GM23338 (cell line): Measurements from ENCODE around the gene BACH1. TPM values are rescaled to one million over a fixed set of nuclear protein-coding genes. Genes with fewer than 3 reads are reported as not detected.

Experiments
- ATAC-seq: fragments of 200-7000 bp; cut with Tn5 transposase; 3 replicates; pipeline ENCODE4 v1.9.1; 2020
- DNase-seq: peaks from one replicate; pipeline ENCODE4 v3.0.0-alpha.2; 2015; ENCODE audit warnings: low spot score
- H2AFZ ChIP-seq: fragments of 200-600 bp; sonication (generic); 2 replicates; pipeline ENCODE4 v1.8.0; 2016; ENCODE audit warnings: antibody characterized with exemption, mild to moderate bottlenecking, moderate library complexity
- H3F3A ChIP-seq: fragments of 200-600 bp; sonication (generic); replicated peaks from 2 replicates; pipeline ENCODE4 v1.8.0; 2017; ENCODE audit warnings: antibody characterized with exemption, mixed run types, low read depth
- H3K27ac ChIP-seq: fragments of 200-600 bp; sonication (generic); 2 replicates; pipeline ENCODE4 v1.6.1; 2016; ENCODE audit warnings: low read depth
- H3K27me3 ChIP-seq: fragments of 200-600 bp; sonication (generic); 2 replicates; pipeline ENCODE4 v1.8.0; 2016; ENCODE audit warnings: mild to moderate bottlenecking, mixed run types, moderate library complexity; ENCODE audit not compliant: insufficient read depth
- H3K36me3 ChIP-seq: fragments of 200-600 bp; sonication (generic); 2 replicates; pipeline ENCODE4 v1.8.0; 2016; ENCODE audit warnings: mild to moderate bottlenecking; ENCODE audit not compliant: insufficient read depth
- H3K4me1 ChIP-seq: fragments of 200-600 bp; sonication (generic); 2 replicates; pipeline ENCODE4 v1.8.0; 2016; ENCODE audit warnings: mild to moderate bottlenecking, moderate library complexity; ENCODE audit not compliant: insufficient read depth
- H3K4me2 ChIP-seq: fragments of 200-600 bp; sonication (generic); 2 replicates; pipeline ENCODE4 v1.7.1; 2017; ENCODE audit warnings: mixed run types
- H3K4me3 ChIP-seq: fragments of 200-600 bp; sonication (generic); 2 replicates; pipeline ENCODE4 v1.6.1; 2016; ENCODE audit warnings: mixed run types
- H3K79me2 ChIP-seq: fragments of 200-600 bp; sonication (generic); replicated peaks from 2 replicates; pipeline ENCODE4 v1.8.0; 2017; ENCODE audit warnings: mild to moderate bottlenecking; ENCODE audit not compliant: insufficient read depth
- H3K9me2 ChIP-seq: fragments of 200-600 bp; sonication (generic); 2 replicates; pipeline ENCODE4 v1.8.0; 2017; ENCODE audit not compliant: insufficient read depth
- H4K20me1 ChIP-seq: fragments of 200-600 bp; sonication (generic); replicated peaks from 2 replicates; pipeline ENCODE4 v1.8.0; 2017; ENCODE audit warnings: mild to moderate bottlenecking; ENCODE audit not compliant: insufficient read depth
- H3K27ac Mint-ChIP-seq: 2 replicates; pipeline ENCODE4 v1.8.0; 2020; ENCODE audit warnings: inconsistent platforms, mild to moderate bottlenecking, moderate library complexity, mixed read lengths
- H3K27me3 Mint-ChIP-seq: 3 replicates; pipeline ENCODE4 v1.8.0; 2022; ENCODE audit warnings: low read depth, mild to moderate bottlenecking, moderate library complexity, mixed read lengths, inconsistent platforms; ENCODE audit not compliant: insufficient read depth, poor library complexity
- H3K36me3 Mint-ChIP-seq: 3 replicates; pipeline ENCODE4 v1.8.0; 2021; ENCODE audit warnings: low read depth, mild to moderate bottlenecking, inconsistent platforms, moderate library complexity, mixed read lengths
- H3K4me1 Mint-ChIP-seq: 3 replicates; pipeline ENCODE4 v1.8.0; 2020; ENCODE audit warnings: mild to moderate bottlenecking, inconsistent platforms, mixed read lengths
- H3K4me3 Mint-ChIP-seq: 3 replicates; pipeline ENCODE4 v1.8.0; 2021; ENCODE audit warnings: moderate library complexity, mild to moderate bottlenecking, inconsistent platforms, mixed read lengths
- H3K9me3 Mint-ChIP-seq: 3 replicates; pipeline ENCODE4 v1.8.0; 2020; ENCODE audit warnings: moderate library complexity, mild to moderate bottlenecking, inconsistent platforms, mixed read lengths
- CREB1 ChIP-seq: fragments of 250-450 bp; sonication (Bioruptor Pico); IDR thresholded peaks from 2 replicates; pipeline ENCODE4 v1.5.0; 2020; ENCODE audit warnings: low read depth, mild to moderate bottlenecking, moderate library complexity
- CTCF ChIP-seq, 2 experiments: fragments of 200-600 bp in 1 of 2; sonication (generic) in 1 of 2; conservative IDR thresholded peaks; 2 replicates each; pipeline versions ENCODE4 v1.5.1 to v1.6.1; 2016 to 2017; ENCODE audit warnings: antibody characterized with exemption in 2 of 2, low read depth in 2 of 2, mild to moderate bottlenecking in 2 of 2, moderate library complexity in 1 of 2
- ETS1 ChIP-seq: IDR thresholded peaks from 2 replicates; pipeline ENCODE4 v1.6.1; 2016; ENCODE audit warnings: antibody characterized with exemption
- EZH2 ChIP-seq: fragments of 200-600 bp; sonication (generic); IDR thresholded peaks from one replicate; pipeline ENCODE4 v1.8.0; 2017; ENCODE audit warnings: antibody characterized with exemption, mild to moderate bottlenecking, low read depth; ENCODE audit not compliant: unreplicated experiment
- EZH2phosphoT487 ChIP-seq: fragments of 200-600 bp; sonication (generic); IDR thresholded peaks from one replicate; pipeline ENCODE4 v1.8.1; 2018; ENCODE audit warnings: antibody characterized with exemption; ENCODE audit not compliant: unreplicated experiment
- JUNB ChIP-seq: IDR thresholded peaks from one replicate; pipeline ENCODE4 v1.6.1; 2016; ENCODE audit warnings: antibody characterized with exemption; ENCODE audit not compliant: unreplicated experiment
- NANOG ChIP-seq: IDR thresholded peaks from 2 replicates; pipeline ENCODE4 v1.6.1; 2016; ENCODE audit warnings: antibody characterized with exemption, borderline replicate concordance
- POLR2AphosphoS5 ChIP-seq: IDR thresholded peaks from 2 replicates; pipeline ENCODE4 v1.6.1; 2016; ENCODE audit warnings: antibody characterized with exemption, low read depth
- REST ChIP-seq: IDR thresholded peaks from one replicate; pipeline ENCODE4 v1.6.1; 2018; ENCODE audit warnings: antibody characterized with exemption; ENCODE audit not compliant: unreplicated experiment
- STAT1 ChIP-seq: IDR thresholded peaks from one replicate; pipeline ENCODE4 v1.6.1; 2016; ENCODE audit warnings: antibody characterized with exemption; ENCODE audit not compliant: unreplicated experiment
- ZNF114 ChIP-seq: fragments of 250-450 bp; sonication (Bioruptor Pico); IDR thresholded peaks from 2 replicates; pipeline ENCODE4 v1.5.0; 2020; ENCODE audit warnings: mild to moderate bottlenecking, moderate library complexity
- ZNF331 ChIP-seq: fragments of 250-450 bp; sonication (Bioruptor Pico); IDR thresholded peaks from 2 replicates; pipeline ENCODE4 v1.5.0; 2020; ENCODE audit warnings: low read depth, mild to moderate bottlenecking, moderate library complexity
- ZNF462 ChIP-seq: fragments of 250-450 bp; sonication (Bioruptor Pico); IDR thresholded peaks from 2 replicates; pipeline ENCODE4 v1.5.0; 2020; ENCODE audit warnings: mild to moderate bottlenecking, moderate library complexity
- polyA plus RNA-seq: library from polyadenylated mRNA; unstranded; fragments of >200 nt; fragmentation: Nextera tagmentation; extraction: Ambion mirVana; gene quantifications from 2 replicates; pipeline ENCODE4 v1.2.1, GENCODE V29; 2016
- total RNA-seq: library from RNA; depleted of rRNA; stranded (reverse); fragments of >200 nt; shearing (Covaris generic); gene quantifications from 2 replicates; pipeline ENCODE4 v1.2.3, GENCODE V29; 2014

The BACH1 gene
- total and polyA plus RNA-seq, 2 experiments from 2014 or later: 18.9 to 41.2 TPM

GRCh38 chr21:29260461-29260860, 38.3 kb upstream of the BACH1 start:
- no peaks in the 10 kb centered on the region for H3K27me3 ChIP-seq
- TF ChIP-seq ZNF331 (CRISPR knock-in tag) (no peak), ZNF462 (CRISPR knock-in tag) (no peak), EZH2 (no peak), ZNF114 (CRISPR knock-in tag) (no peak), NANOG (no peak), CREB1 (CRISPR knock-in tag) (no peak), STAT1 (no peak), CTCF (conservative IDR thresholded peaks at IDR 0.05; ENCODE audit: low read depth in 2 of 2) (no peak), REST (no peak), POLR2AphosphoS5 (no peak), JUNB (no peak), ETS1 (no peak), EZH2phosphoT487 (no peak)
- Mint-ChIP-seq H3K27ac (no peak overlapping the region), H3K36me3 (no peaks in the 10 kb centered on the region), H3K27me3 (no peaks in the 10 kb centered on the region), H3K4me3 (no peak overlapping the region), H3K9me3 (peaks cover 3% of the 10 kb centered on the region; the same call in 1 of the 3 replicates), H3K4me1 (no peaks in the 10 kb centered on the region)
- H4K20me1 ChIP-seq: no peaks in the 10 kb centered on the region
- no peak overlapping the region for H3K4me2 ChIP-seq
- no peak for DNase-seq
- no peak for ATAC-seq
- H3K4me3 ChIP-seq: no peak overlapping the region
- no peaks in the 10 kb centered on the region for H3K9me2 ChIP-seq
- H2AFZ ChIP-seq: no peak overlapping the region
- H3F3A ChIP-seq: no peaks in the 10 kb centered on the region
- no peaks in the 10 kb centered on the region for H3K36me3 ChIP-seq
- H3K27ac ChIP-seq: no peak overlapping the region
- no peaks in the 10 kb centered on the region for H3K79me2 ChIP-seq
- no peaks in the 10 kb centered on the region for H3K4me1 ChIP-seq
